HepG2 (cell line): ENCODE results near the gene GPER1. TPM values are rescaled to one million over a fixed set of nuclear protein-coding genes. Genes with fewer than 3 reads are reported as not detected.
A peak's percentile ranks its signal among the peaks of the same experiment; 100 is the strongest.

Experiments
- ATF5 ChIP-seq: sonication (generic); formaldehyde crosslinking; IDR thresholded peaks from 2 replicates; pipeline ENCODE4 v1.4.0; 2020; ENCODE audit warnings: mild to moderate bottlenecking, low read depth, missing genetic modification reagents
- ATF7-NPFF ChIP-seq: sonication (generic); formaldehyde crosslinking; IDR thresholded peaks from 2 replicates; pipeline ENCODE4 v1.8.1; 2023; ENCODE audit warnings: mild to moderate bottlenecking, low read depth, missing genetic modification reagents, moderate library complexity
- CENPBD1 ChIP-seq: sonication (generic); formaldehyde crosslinking; IDR thresholded peaks from 2 replicates; pipeline ENCODE4 v1.8.0; 2022; ENCODE audit warnings: missing genetic modification reagents, low read depth, mild to moderate bottlenecking, borderline replicate concordance
- HNF1A ChIP-seq, 2 experiments: sonication (generic) in 1 of 2; formaldehyde crosslinking in 1 of 2; IDR thresholded peaks; 2 replicates each; pipeline versions ENCODE4 v1.4.0 to v1.6.1; 2016 to 2020; ENCODE audit warnings: borderline replicate concordance in 1 of 2, low read depth in 1 of 2, mild to moderate bottlenecking in 1 of 2, missing genetic modification reagents in 1 of 2
- LCORL ChIP-seq, 2 experiments: fragments of 450-650 bp in 1 of 2; sonication (generic) in 1 of 2; formaldehyde crosslinking in 1 of 2; IDR thresholded peaks; 2 replicates each; pipeline versions ENCODE4 v1.5.0 to v1.6.1; 2017 to 2020; ENCODE audit warnings: antibody characterized with exemption in 1 of 2, missing genetic modification reagents in 1 of 2
- NR3C1 ChIP-seq: sonication (generic); formaldehyde crosslinking; IDR thresholded peaks from 2 replicates; pipeline ENCODE4 v1.4.0; 2020; ENCODE audit warnings: missing genetic modification reagents
- TBP ChIP-seq: sonication (generic); formaldehyde crosslinking; IDR thresholded peaks from 2 replicates; pipeline ENCODE4 v1.5.0; 2020; ENCODE audit warnings: missing genetic modification reagents
- ZBTB1 ChIP-seq: sonication (generic); formaldehyde crosslinking; IDR thresholded peaks from 2 replicates; pipeline ENCODE4 v1.4.0; 2020; ENCODE audit warnings: missing genetic modification reagents, borderline replicate concordance
- ZBTB3 ChIP-seq: sonication (generic); formaldehyde crosslinking; IDR thresholded peaks from 2 replicates; pipeline ENCODE4 v1.4.0; 2020; ENCODE audit warnings: low read depth, mild to moderate bottlenecking, moderate library complexity, missing genetic modification reagents, borderline replicate concordance
- ZBTB33 ChIP-seq: sonication (generic); formaldehyde crosslinking; IDR thresholded peaks from 2 replicates; pipeline ENCODE4 v1.4.0; 2020; ENCODE audit warnings: missing genetic modification reagents
- ZNF549 ChIP-seq: sonication (generic); formaldehyde crosslinking; IDR thresholded peaks from 2 replicates; pipeline ENCODE4 v1.5.0; 2020; ENCODE audit warnings: missing genetic modification reagents
- ZNF678 ChIP-seq: sonication (generic); formaldehyde crosslinking; IDR thresholded peaks from 2 replicates; pipeline ENCODE4 v1.4.0; 2020; ENCODE audit warnings: mild to moderate bottlenecking, missing genetic modification reagents
- polyA plus RNA-seq, 8 experiments: library from polyadenylated mRNA; depleted of rRNA in 3 of 8; stranded (reverse) in 7 of 8; unstranded in 1 of 8; fragments of >200 nt; fragmentation: Illumina TruSeq in 4 of 8; extraction: Trizol in 4 of 8; gene quantifications; 2 replicates each; pipeline versions ENCODE4 v1.2.1 to v1.2.3, GENCODE V29; 2011 to 2016; ENCODE audit warnings: low read depth in 4 of 8, missing spikeins in 1 of 8, mixed read lengths in 1 of 8; ENCODE audit not compliant: insufficient read depth in 1 of 8
- total RNA-seq, 5 experiments: library from RNA; depleted of rRNA; stranded (reverse); fragments of >200 nt; fragmentation: Illumina TruSeq; extraction: Trizol; gene quantifications; 2 replicates each; pipeline ENCODE4 v1.2.3, GENCODE V29; 2016; ENCODE audit warnings: low read depth in 1 of 5

Gene GPER1
- total and polyA plus RNA-seq, 2 of the 13 experiments (the other 11 are each of a cell fraction or from before 2014, with no cell fraction given), result 12.7 to 19.7 TPM

GRCh38 chr7:1086588-1087464 lies 1.1 kb upstream of the GPER1 start (continued):
- no peak for TF ChIP-seq HNF1A (IDR thresholded peaks at IDR 0.05; ENCODE audit: low read depth)
- TF ChIP-seq HNF1A (CRISPR knock-in tag; IDR thresholded peaks at IDR 0.05; ENCODE audit: borderline replicate concordance), result no peak
- TF ChIP-seq ZBTB1 (CRISPR knock-in tag), result no peak
- TF ChIP-seq ZNF549 (CRISPR knock-in tag), result no peak
- peak; percentile 70 for TF ChIP-seq ZBTB33 (CRISPR knock-in tag)
- no peak for TF ChIP-seq ZNF678 (CRISPR knock-in tag)
- no peak; the same call in 1 of the 2 replicates for TF ChIP-seq ATF7-NPFF (CRISPR knock-in tag)
- no peak for TF ChIP-seq ZBTB3 (CRISPR knock-in tag)
- TF ChIP-seq TBP (CRISPR knock-in tag), result no peak
- TF ChIP-seq NR3C1 (CRISPR knock-in tag), result no peak
- peak; percentile 66; the same call in 1 of the 2 replicates for TF ChIP-seq ATF5
- TF ChIP-seq LCORL (IDR thresholded peaks at IDR 0.05), result no peak
- TF ChIP-seq LCORL (CRISPR knock-in tag; IDR thresholded peaks at IDR 0.05), result peak; percentile 59; the same call in 1 of the 2 replicates
- 0 out of 2 replicates have a peak, but pooled peaks have one; percentile 74 for TF ChIP-seq CENPBD1 (CRISPR knock-in tag)
